GM21619 (cell line): ENCODE data around the gene ERN1.

ENCODE experiments used
- ATAC-seq: cut with Tn5 transposase; IDR thresholded peaks from one replicate; pipeline ENCODE4 v1.9.1; 2021; ENCODE audit not compliant: unreplicated experiment

ERN1 gene

DNA sequence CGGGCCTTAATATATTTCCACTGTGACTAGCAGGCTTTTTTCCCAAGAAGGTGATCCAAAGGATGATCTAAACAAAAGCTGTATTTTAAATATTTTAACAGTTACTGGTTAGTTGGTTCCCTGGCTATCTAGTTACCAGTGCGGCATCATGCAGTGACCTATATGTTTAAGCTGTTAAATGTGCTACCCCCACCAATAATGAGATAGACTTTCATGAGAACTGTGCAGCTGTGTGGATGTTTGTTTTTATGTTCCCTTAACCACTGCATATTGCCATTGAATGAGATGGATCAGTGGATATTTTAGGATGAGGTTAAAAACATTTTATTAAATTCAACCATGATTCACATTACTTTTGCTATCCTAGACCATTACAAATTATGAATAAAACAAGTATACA lies 16.9 kb downstream of the ERN1 start:
- no peak for ATAC-seq

- no peak for ATAC-seq
These were observed 18.1 kb downstream of the ERN1 start for GRCh38 chr17:64111831-64112230.

- ATAC-seq, result no peak
These were observed 19.4 kb downstream of the ERN1 start for GRCh38 chr17:64110379-64111152.

DNA sequence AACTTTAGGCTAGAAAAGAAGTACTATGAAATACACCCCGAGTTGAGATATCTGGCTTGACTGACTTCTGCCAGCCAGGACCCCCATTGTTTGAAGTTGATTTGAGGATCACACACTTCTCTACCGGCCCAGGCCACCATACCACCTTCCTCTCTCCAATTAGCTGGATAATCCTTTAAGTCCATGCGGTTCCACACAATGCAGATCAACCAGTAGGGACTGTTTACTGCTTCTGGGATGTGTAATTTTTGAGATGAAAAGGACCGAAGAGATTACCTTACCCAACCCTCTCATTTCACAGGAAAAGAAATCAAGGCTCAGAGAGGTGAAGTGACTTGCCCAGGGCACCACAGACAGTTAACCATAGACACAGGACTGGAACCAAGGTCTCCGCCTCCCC lies 20.5 kb downstream of the ERN1 start:
- no peak for ATAC-seq

GRCh38 chr17:64107500-64108236 lies 22.3 kb downstream of the ERN1 start:
- no peak for ATAC-seq

GRCh38 chr17:64106918-64107317 lies 23.0 kb downstream of the ERN1 start:
- no peak for ATAC-seq

DNA sequence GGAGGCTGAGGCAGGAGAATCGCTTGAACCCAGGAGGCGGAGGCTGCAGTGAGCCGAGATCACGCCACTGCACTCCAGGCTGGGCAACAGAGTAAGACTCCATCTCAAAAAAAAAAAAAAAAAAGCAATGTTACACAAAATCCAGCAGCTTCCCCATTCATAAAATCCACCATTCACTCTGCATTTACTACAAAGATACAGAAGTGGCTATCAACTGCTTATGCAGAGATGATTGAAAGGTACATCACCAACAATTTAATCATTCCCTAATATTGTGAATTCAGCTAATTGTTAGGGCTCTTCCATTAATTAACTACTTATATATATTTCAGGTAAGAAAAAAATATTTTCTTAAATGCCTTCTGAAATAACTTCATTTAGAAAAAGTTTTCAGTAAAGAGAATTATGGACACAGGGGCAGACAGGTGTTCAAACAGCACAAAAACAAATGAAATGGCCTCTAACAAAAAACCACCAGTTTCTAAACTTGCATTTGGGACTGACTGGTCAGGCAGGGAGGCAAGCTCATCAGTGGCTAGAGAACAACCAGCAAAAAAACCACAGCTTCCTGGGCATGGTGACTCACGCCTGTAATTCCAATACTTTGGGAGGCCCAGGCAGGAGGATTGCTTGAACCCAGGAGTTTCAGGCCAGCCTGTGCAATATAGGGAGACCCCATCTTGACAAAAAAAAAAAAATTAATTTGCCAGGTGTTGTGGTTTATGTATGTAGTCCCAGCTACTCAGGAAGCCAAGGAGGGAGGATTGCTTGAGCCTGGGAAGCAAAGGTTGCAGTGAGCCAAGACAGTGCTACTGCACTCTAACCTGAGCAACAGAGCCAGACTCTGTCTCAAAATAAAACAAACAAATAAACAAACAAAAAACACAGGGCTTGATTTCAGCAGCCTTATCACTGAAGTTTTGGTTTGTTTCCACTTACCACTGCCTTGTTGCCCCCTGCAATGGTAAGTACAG lies 26.3 kb downstream of the ERN1 start:
- ATAC-seq, result peak; percentile 61

GRCh38 chr17:64102627-64103390 lies 27.1 kb downstream of the ERN1 start:
- ATAC-seq, result no peak

DNA sequence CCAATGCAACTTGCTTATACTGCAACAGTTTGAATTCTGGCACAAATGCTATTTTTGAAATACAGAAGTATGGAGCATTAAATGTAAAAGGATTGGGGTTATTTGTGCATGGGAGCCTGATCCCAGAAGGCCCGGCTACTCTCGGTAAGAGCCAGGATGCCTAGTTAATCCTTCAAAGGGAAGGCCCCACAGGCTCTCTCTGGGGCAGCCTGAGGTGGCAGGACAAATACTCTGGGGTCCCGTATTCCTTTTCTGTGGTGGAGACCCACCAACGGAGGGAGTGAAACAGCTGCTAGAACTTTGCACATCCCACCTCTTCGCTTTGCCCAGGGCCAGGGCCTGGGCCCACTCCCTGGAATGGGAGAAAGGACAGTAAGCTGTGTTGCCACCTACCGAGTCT lies 30.4 kb downstream of the ERN1 start:
- ATAC-seq, result no peak

- ATAC-seq, result no peak
These were observed 32.6 kb downstream of the ERN1 start for GRCh38 chr17:64097196-64097936.

DNA sequence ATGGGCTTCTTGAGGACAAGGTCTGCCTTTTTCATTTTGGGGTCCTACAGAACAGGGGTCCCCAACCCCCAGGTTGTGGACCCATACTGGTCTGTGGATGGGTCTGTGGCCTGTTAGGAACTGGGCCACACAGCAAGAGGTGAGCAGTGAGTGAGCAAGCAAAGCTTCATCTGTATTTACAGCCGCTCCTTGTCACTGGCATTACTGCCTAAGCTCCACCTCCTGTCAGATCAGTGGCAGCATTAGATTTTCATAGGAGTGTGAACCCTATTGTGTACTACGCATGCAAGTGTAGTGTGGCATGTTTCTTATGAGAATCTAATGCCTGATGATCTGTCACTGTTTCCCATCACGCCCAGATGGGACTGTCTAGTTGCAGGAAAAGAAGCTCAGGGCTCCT lies 33.9 kb downstream of the ERN1 start:
- ATAC-seq, result no peak

DNA sequence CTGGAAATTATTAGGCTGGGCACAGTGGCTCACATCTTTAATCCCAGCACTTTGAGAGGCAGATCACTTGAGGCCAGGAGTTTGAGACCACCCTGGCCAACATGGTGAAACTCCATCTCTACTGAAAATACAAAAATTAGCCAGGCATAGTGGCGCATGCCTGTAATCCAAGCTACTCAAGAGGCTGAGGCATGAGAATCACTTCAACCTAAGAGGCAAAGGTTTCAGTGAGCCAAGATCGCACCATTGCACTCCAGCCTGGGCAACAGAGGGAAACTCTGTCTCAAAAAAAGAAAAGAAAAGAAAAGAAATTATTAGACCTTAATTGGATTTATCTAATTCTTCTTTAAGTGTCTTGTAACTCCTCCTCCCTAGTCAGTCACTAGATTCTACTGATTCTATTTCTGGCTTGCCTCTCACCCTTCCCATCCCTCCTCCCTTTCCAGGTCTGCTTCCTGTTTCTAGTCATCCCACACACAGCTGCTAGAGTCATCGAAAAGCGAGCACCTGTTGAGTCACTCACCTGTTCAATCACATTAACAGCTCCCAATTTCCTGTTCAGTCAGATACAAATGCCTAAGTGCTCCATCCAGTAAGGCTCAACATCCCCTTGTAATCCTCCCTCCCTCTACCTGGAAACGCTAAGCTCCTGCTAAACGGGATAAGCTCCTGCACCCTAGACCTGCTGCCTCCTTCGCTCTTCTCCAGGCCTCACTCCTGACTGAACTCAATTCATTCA lies 34.6 kb downstream of the ERN1 start:
- no peak for ATAC-seq

GRCh38 chr17:64094412-64094811 lies 35.5 kb downstream of the ERN1 start:
- ATAC-seq, result no peak

- ATAC-seq, result no peak
These were observed 36.9 kb downstream of the ERN1 start for GRCh38 chr17:64092952-64093451.

- ATAC-seq, result no peak
These were observed 37.8 kb downstream of the ERN1 start for GRCh38 chr17:64092113-64092512.

DNA sequence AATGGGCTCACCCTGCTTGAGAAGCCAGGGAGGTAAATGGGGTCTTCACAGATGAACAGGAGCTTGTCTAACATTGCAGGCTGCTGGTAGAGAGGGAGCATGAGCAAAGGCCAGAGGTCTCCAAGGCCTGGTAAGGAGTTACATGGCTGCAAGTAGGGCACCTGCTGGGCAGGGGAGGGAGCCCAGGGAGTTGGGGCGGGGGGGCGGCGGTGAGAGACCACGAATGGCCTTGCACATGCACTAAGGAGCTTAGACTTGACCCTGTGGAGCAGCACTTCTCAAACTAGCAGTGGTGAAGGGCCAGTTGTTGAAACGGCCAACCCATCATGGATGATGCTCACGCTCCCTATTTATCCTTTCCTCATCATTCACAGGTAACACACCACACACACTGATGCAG lies 38.4 kb downstream of the ERN1 start:
- ATAC-seq, result no peak

GRCh38 chr17:64091116-64091515 lies 38.8 kb downstream of the ERN1 start:
- ATAC-seq, result peak; percentile 73

GRCh38 chr17:64090144-64090543 lies 39.8 kb downstream of the ERN1 start:
- no peak for ATAC-seq
